Renal cortex interstitium (tissue), 11 donors: Measurements from ENCODE around the gene CD22. TPM values are rescaled to one million over a fixed set of nuclear protein-coding genes. Genes with fewer than 3 reads are reported as not detected.

ENCODE experiments used
- DNase-seq, 11 donors: peaks; one replicate each; pipeline ENCODE4 v3.0.0-alpha.2; 2013; ENCODE audit warnings: low read depth in 9 of 11, low spot score in 4 of 11; ENCODE audit errors: extremely low read depth in 1 of 11
- polyA plus RNA-seq, 3 donors: library from polyadenylated mRNA; unstranded; fragments of 120-200 nt; gene quantifications; one replicate each; pipeline ENCODE4 v1.2.1, GENCODE V29; 2013; ENCODE audit not compliant: insufficient read length in 3 of 3

The CD22 gene
- polyA plus RNA-seq, 3 donors, result 10.7 to 16.5 (median 12.5) TPM

DNA sequence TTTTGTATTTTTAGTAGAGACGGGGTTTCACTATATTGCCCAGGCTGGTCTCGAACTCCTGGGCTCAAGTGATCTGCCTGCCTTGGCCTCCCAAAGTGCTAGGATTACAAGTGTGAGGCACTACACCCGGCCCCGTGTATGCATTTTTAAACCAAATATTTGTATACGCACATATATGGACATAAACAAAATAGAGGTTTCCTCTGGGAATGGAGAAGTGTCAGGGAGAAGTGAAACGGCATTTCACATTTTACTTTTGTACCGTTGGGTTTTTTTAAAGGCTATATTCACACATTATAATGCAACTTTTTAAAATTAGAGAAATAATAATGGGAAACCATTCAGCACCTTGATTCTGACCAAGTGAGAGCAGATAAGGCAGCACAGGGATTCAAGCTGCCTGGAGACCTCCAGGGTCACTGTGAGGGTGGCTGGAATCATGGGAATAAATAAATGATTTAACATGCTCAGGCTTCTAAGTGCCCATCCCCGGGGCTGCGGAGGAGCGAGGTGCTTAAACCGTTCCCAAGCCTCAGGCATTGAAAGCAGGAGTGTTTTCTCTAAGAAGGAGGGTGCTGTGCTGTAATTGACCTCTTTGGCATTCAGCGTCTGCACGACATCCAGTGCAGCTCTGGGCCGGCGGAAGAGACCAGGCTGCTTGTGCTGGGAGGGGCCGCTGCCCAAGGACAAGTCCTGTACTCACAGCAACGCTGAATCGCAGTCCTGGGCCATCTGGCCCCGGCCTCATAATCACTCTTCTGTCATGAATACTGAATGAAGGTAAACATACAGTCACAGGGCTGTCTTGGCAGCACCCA lies 66.6 kb downstream of the CD22 start:
- DNase-seq, result no peak

DNA sequence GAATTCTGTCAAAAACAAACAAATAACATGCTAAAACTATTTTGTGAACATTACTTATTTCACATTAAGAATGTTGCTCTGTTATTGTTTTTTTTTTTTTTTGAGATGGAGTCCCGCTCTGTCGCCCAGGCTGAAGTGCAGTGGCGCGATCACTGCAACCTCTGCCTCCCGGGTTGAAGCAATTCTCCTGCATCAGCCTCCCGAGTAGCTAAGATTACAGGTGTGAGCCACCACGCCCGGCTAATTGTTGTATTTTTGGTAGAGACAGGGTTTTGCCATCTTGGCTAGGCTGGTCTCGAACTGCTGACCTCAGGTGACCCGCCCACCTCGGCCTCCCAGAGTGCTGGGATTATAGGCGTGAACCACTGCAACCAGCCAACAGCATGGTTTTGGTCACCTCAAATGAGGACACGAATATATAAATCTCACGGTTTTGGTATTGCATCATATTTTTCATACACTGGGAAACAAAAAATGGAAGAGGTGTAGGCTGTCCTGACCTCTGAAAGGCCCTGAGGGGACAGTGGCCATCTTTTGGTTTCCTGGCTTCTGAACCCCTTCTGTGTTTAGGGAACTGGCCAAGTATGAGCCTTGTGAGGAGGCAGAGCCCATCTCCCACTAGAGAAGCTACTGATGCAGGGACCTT lies 67.4 kb downstream of the CD22 start:
- no peak for DNase-seq

Other genes starting within 250 kb of the CD22 start
- 10 to 100 TPM; 11.7 to 16.6 (median 12.0) TPM for gene FXYD3, start 213.4 kb upstream of the CD22 start, polyA plus RNA-seq
- 1 to 10 TPM; 2.0 to 2.5 (median 2.4) TPM for gene LGI4, start 194.1 kb upstream of the CD22 start, polyA plus RNA-seq
- gene FXYD1, start 190.4 kb upstream of the CD22 start, polyA plus RNA-seq, result 10 to 100 TPM; 22.3 to 27.3 (median 25.7) TPM
- gene FXYD7, start 185.9 kb upstream of the CD22 start, polyA plus RNA-seq, result under 1 TPM; 0.53 to 0.93 (median 0.86) TPM
- 10 to 100 TPM; 19.4 to 29.2 (median 22.0) TPM for gene FXYD5, start 174.5 kb upstream of the CD22 start, polyA plus RNA-seq
- not detected for gene FAM187B, start 100.4 kb upstream of the CD22 start, polyA plus RNA-seq
- gene LSR, start 80.2 kb upstream of the CD22 start, polyA plus RNA-seq, result 10 to 100 TPM; 46.4 to 62.4 (median 60.5) TPM
- gene USF2, start 60.2 kb upstream of the CD22 start, polyA plus RNA-seq, result 100 to 1,000 TPM; 158 to 185 (median 181) TPM
- under 1 TPM; 0.27 to 0.44 (median 0.29) TPM for gene HAMP, start 46.7 kb upstream of the CD22 start, polyA plus RNA-seq
- gene MAG, start 37.0 kb upstream of the CD22 start, polyA plus RNA-seq, result 1 to 10 TPM; 2.4 to 5.2 (median 4.8) TPM
- gene FFAR1, start 18.7 kb downstream of the CD22 start, polyA plus RNA-seq, result under 1 TPM; 0.25 to 0.53 (median 0.52) TPM
- gene FFAR3, start 29.3 kb downstream of the CD22 start, polyA plus RNA-seq, result under 1 TPM; 0.11 to 0.20 (median 0.17) TPM
- not detected for gene GPR42, start 41.9 kb downstream of the CD22 start, polyA plus RNA-seq
- gene FFAR2, start 119.1 kb downstream of the CD22 start, polyA plus RNA-seq, result under 1 TPM; 0.32 to 0.84 (median 0.55) TPM
- gene KRTDAP, start 161.3 kb downstream of the CD22 start, polyA plus RNA-seq, result 1 to 10 TPM in 2 of 3 donors, under 1 TPM in 1; 0.40 to 1.5 (median 1.1) TPM
- 100 to 1,000 TPM in 1 of 3 donors, 10 to 100 TPM in 2; 69.7 to 129 (median 73.6) TPM for gene DMKN, start 184.5 kb downstream of the CD22 start, polyA plus RNA-seq
- under 1 TPM in 1 of 3 donors, not detected in 2; 0.09 TPM for gene SBSN, start 199.1 kb downstream of the CD22 start, polyA plus RNA-seq
- gene GAPDHS, start 204.3 kb downstream of the CD22 start, polyA plus RNA-seq, result not detected
- gene TMEM147, start 216.4 kb downstream of the CD22 start, polyA plus RNA-seq, result 10 to 100 TPM; 81.4 to 99.2 (median 94.4) TPM
- under 1 TPM in 1 of 3 donors, not detected in 2; 0.11 TPM for gene ATP4A, start 234.5 kb downstream of the CD22 start, polyA plus RNA-seq